Adrenal gland (tissue), 5 donors: ENCODE measurements around the gene B4GALNT2.

ENCODE experiments used
- POLR2A ChIP-seq, 2 donors: fragments of 450-650 bp; IDR thresholded peaks; one replicate each; pipeline ENCODE4 v1.6.1; 2017; ENCODE audit warnings: antibody characterized with exemption in 2 of 2, mild to moderate bottlenecking in 2 of 2, moderate library complexity in 1 of 2
- TF ChIP-seq, protein P1 (sequence below), 6 experiments: fragments of 450-650 bp in 4 of 6; fragments of 200-600 bp in 2 of 6; sonication (generic) in 1 of 6; IDR thresholded peaks; 1 replicate in 5 of 6; 2 replicates in 1 of 6; pipeline versions ENCODE4 v1.5.1 to v1.8.0; 2016 to 2021; ENCODE audit warnings: antibody characterized with exemption in 6 of 6, mild to moderate bottlenecking in 2 of 6, moderate library complexity in 1 of 6
- donor health status: DM: no; HTN: no; CAD: no.

DNA sequence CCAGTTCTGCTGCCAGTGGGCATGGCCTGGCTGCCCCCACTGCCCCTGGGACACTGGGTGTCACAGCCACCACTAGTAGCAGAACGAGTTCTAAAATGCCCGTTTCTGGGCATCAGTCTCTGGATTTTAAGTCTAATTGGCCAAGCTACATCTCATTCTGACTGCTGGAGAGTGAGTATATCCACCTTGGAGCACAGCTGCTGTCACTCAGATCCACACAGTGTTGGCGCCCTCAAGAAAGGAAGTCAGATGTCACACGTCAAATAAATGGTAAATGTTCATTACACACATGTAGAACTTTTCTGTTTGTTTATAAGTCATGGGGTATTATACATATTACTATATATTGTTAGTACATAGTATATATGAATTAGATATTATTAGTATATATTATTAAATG lies 58.4 kb downstream of the B4GALNT2 start:
- TF ChIP-seq, protein P1, sequence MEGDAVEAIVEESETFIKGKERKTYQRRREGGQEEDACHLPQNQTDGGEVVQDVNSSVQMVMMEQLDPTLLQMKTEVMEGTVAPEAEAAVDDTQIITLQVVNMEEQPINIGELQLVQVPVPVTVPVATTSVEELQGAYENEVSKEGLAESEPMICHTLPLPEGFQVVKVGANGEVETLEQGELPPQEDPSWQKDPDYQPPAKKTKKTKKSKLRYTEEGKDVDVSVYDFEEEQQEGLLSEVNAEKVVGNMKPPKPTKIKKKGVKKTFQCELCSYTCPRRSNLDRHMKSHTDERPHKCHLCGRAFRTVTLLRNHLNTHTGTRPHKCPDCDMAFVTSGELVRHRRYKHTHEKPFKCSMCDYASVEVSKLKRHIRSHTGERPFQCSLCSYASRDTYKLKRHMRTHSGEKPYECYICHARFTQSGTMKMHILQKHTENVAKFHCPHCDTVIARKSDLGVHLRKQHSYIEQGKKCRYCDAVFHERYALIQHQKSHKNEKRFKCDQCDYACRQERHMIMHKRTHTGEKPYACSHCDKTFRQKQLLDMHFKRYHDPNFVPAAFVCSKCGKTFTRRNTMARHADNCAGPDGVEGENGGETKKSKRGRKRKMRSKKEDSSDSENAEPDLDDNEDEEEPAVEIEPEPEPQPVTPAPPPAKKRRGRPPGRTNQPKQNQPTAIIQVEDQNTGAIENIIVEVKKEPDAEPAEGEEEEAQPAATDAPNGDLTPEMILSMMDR (IDR thresholded peaks at IDR 0.05), result no peak
- TF ChIP-seq POLR2A (IDR thresholded peaks at IDR 0.05), result no peak
